CD1c-positive myeloid dendritic cell (primary cell): ENCODE measurements around the gene PCDHGA8.
"Not testable (repeated sequence)": the region's sequence is repeated elsewhere in the genome, so short reads cannot be mapped to it uniquely, and the experiment has no call there.

Source experiments
- DNase-seq: peaks from one replicate; pipeline ENCODE4 v3.0.0-alpha.2; 2016; ENCODE audit errors: extremely low spot score

The PCDHGA8 gene

GRCh38 chr5:141432308-141432707, 39.9 kb downstream of the PCDHGA8 start:
- not testable (repeated sequence) for DNase-seq

GRCh38 chr5:141432726-141433125, 40.3 kb downstream of the PCDHGA8 start:
- DNase-seq: not testable (repeated sequence)

- DNase-seq: no peak
Measured at GRCh38 chr5:141434006-141434405, 41.6 kb downstream of the PCDHGA8 start.

- no peak for DNase-seq
Measured at GRCh38 chr5:141437221-141437620, 44.8 kb downstream of the PCDHGA8 start.

- DNase-seq: no peak
Measured at GRCh38 chr5:141439411-141440141, 47.1 kb downstream of the PCDHGA8 start.

- no peak for DNase-seq
Measured at GRCh38 chr5:141440341-141440740, 47.9 kb downstream of the PCDHGA8 start.

GRCh38 chr5:141441571-141442170, 49.2 kb downstream of the PCDHGA8 start:
- DNase-seq: no peak
